Liver (tissue), 9 donors: ENCODE data around the gene FNBP1. TPM values are rescaled to one million over a fixed set of nuclear protein-coding genes. Genes with fewer than 3 reads are reported as not detected.

Experiments
- DNase-seq: peaks from one replicate; pipeline ENCODE4 v3.0.0-alpha.2; 2017; ENCODE audit warnings: low spot score
- H3K27ac ChIP-seq, 2 donors: one replicate each; pipeline ENCODE4 v1.7.0; 2013; ENCODE audit warnings: inconsistent platforms in 2 of 2, low read length in 2 of 2, control low read depth in 1 of 2, low read depth in 1 of 2, mild to moderate bottlenecking in 1 of 2
- H3K27me3 ChIP-seq, 4 donors: one replicate each; pipeline versions ENCODE4 v1.6.1 to v1.7.0; 2013; ENCODE audit warnings: low read length in 3 of 4, inconsistent platforms in 1 of 4, mild to moderate bottlenecking in 1 of 4, moderate library complexity in 1 of 4; ENCODE audit not compliant: control insufficient read depth in 4 of 4, insufficient read depth in 4 of 4
- H3K36me3 ChIP-seq, 4 donors: one replicate each; pipeline versions ENCODE4 v1.6.1 to v1.7.0; 2013; ENCODE audit warnings: low read length in 3 of 4, mild to moderate bottlenecking in 3 of 4, low read depth in 1 of 4, moderate library complexity in 1 of 4; ENCODE audit not compliant: control insufficient read depth in 4 of 4, insufficient read depth in 3 of 4
- H3K4me1 ChIP-seq, 4 donors: one replicate each; pipeline versions ENCODE4 v1.6.1 to v1.7.0; 2013; ENCODE audit warnings: low read length in 3 of 4, mild to moderate bottlenecking in 3 of 4, moderate library complexity in 1 of 4; ENCODE audit not compliant: control insufficient read depth in 4 of 4, insufficient read depth in 4 of 4
- H3K4me3 ChIP-seq, 3 donors: one replicate each; pipeline versions ENCODE4 v1.6.1 to v1.7.0; 2013; ENCODE audit warnings: low read length in 3 of 3, control low read depth in 1 of 3, low read depth in 1 of 3, mild to moderate bottlenecking in 1 of 3
- H3K9ac ChIP-seq, 2 donors: one replicate each; pipeline ENCODE4 v1.7.0; 2013; ENCODE audit warnings: low read length in 2 of 2, mild to moderate bottlenecking in 2 of 2, moderate library complexity in 2 of 2, control low read depth in 1 of 2, low read depth in 1 of 2
- H3K9me3 ChIP-seq, 4 donors: one replicate each; pipeline versions ENCODE4 v1.6.1 to v1.7.0; 2013; ENCODE audit warnings: low read length in 3 of 4; ENCODE audit not compliant: control insufficient read depth in 4 of 4
- ATF3 ChIP-seq: IDR thresholded peaks from 2 replicates; pipeline ENCODE4 v1.6.1; 2016; ENCODE audit warnings: antibody characterized with exemption
- CTCF ChIP-seq: fragments of 150-350 bp; IDR thresholded peaks from 2 replicates; pipeline ENCODE4 v1.5.1; 2017; ENCODE audit warnings: improper control_type of control experiment, low read depth, low read length; ENCODE audit not compliant: missing input control
- EGR1 ChIP-seq, 2 donors: IDR thresholded peaks; 2 replicates each; pipeline ENCODE4 v1.6.1; 2016 to 2018; ENCODE audit warnings: antibody characterized with exemption in 2 of 2, low read depth in 2 of 2
- FOXA1 ChIP-seq: IDR thresholded peaks from 2 replicates; pipeline ENCODE4 v1.6.1; 2016; ENCODE audit warnings: antibody characterized with exemption
- FOXA2 ChIP-seq: IDR thresholded peaks from 2 replicates; pipeline ENCODE4 v1.6.1; 2016; ENCODE audit warnings: antibody characterized with exemption
- GABPA ChIP-seq, 2 donors: IDR thresholded peaks in 1 of 2; conservative IDR thresholded peaks in 1 of 2; 2 replicates each; pipeline ENCODE4 v1.6.1; 2016; ENCODE audit warnings: antibody characterized with exemption in 2 of 2, mild to moderate bottlenecking in 1 of 2, moderate library complexity in 1 of 2
- HNF4A ChIP-seq, 2 donors: conservative IDR thresholded peaks; 2 replicates each; pipeline ENCODE4 v1.6.1; 2016; ENCODE audit warnings: antibody characterized with exemption in 2 of 2, mild to moderate bottlenecking in 2 of 2
- HNF4G ChIP-seq: IDR thresholded peaks from 2 replicates; pipeline ENCODE4 v1.6.1; 2016; ENCODE audit warnings: antibody characterized with exemption
- JUND ChIP-seq, 2 donors: IDR thresholded peaks; 2 replicates each; pipeline ENCODE4 v1.6.1; 2016; ENCODE audit warnings: antibody characterized with exemption in 2 of 2
- MAX ChIP-seq: IDR thresholded peaks from 2 replicates; pipeline ENCODE4 v1.6.1; 2016; ENCODE audit warnings: antibody characterized with exemption
- NR2F2 ChIP-seq: IDR thresholded peaks from 2 replicates; pipeline ENCODE4 v1.6.1; 2016; ENCODE audit warnings: antibody characterized with exemption
- RAD21 ChIP-seq, 2 donors: IDR thresholded peaks; 2 replicates each; pipeline ENCODE4 v1.6.1; 2016; ENCODE audit warnings: antibody characterized with exemption in 2 of 2, mild to moderate bottlenecking in 2 of 2
- REST ChIP-seq: IDR thresholded peaks from 2 replicates; pipeline ENCODE4 v1.6.1; 2016; ENCODE audit warnings: antibody characterized with exemption, mild to moderate bottlenecking
- RXRA ChIP-seq, 2 donors: IDR thresholded peaks; 2 replicates each; pipeline ENCODE4 v1.6.1; 2017 to 2018; ENCODE audit warnings: antibody characterized with exemption in 2 of 2, mild to moderate bottlenecking in 1 of 2
- SP1 ChIP-seq: IDR thresholded peaks from 2 replicates; pipeline ENCODE4 v1.6.1; 2018; ENCODE audit warnings: antibody characterized with exemption, mild to moderate bottlenecking
- TAF1 ChIP-seq: conservative IDR thresholded peaks from 2 replicates; pipeline ENCODE4 v1.6.1; 2016; ENCODE audit warnings: antibody characterized with exemption, mild to moderate bottlenecking
- YY1 ChIP-seq: IDR thresholded peaks from 2 replicates; pipeline ENCODE4 v1.6.1; 2016; ENCODE audit warnings: antibody characterized with exemption, mild to moderate bottlenecking
- ZBTB33 ChIP-seq: IDR thresholded peaks from 2 replicates; pipeline ENCODE4 v1.6.1; 2016; ENCODE audit warnings: antibody characterized with exemption
- WGBS: extraction: QIAGEN DNeasy Blood & Tissue Kit; methylation state at CpG from one replicate; pipeline ENCODE4 v1.1.7; 2013; 5-methylcytosine and 5-hydroxymethylcytosine counted together
- polyA plus RNA-seq, 2 donors: library from polyadenylated mRNA; stranded (reverse) in 1 of 2; unstranded in 1 of 2; fragments of 200-250 nt in 1 of 2; fragments of >200 nt in 1 of 2; fragmentation: Nextera tagmentation in 1 of 2; extraction: Ambion mirVana in 1 of 2; gene quantifications; one replicate each; pipeline versions ENCODE4 v1.2.1 to v1.2.3, GENCODE V29; 2013 to 2015
- total RNA-seq, 2 donors: library from RNA; depleted of rRNA; stranded (reverse); fragments of >200 nt; gene quantifications; one replicate each; pipeline ENCODE4 v1.2.3, GENCODE V29; 2014
- donor health status: healthy.
- donor health status: healthy.
- donor health status: healthy.
- donor health status: healthy.
- donor health status: healthy.

FNBP1 gene
- total and polyA plus RNA-seq, 4 donors: 6.6 to 15.6 (median 12.3) TPM

- DNase-seq: no peak
- 91% methylated on average over 19 of the region's 19 CpGs for WGBS
- no peak overlapping the region for H3K9ac ChIP-seq
- TF ChIP-seq GABPA (IDR thresholded peaks at IDR 0.05 in 1 of 2, conservative IDR thresholded peaks at IDR 0.05 in 1 of 2): no peak
- no peak for TF ChIP-seq FOXA2
- TF ChIP-seq ATF3: no peak
- TF ChIP-seq RXRA (IDR thresholded peaks at IDR 0.05): no peak
- no peak for TF ChIP-seq SP1
- TF ChIP-seq TAF1: no peak
- TF ChIP-seq YY1: no peak
- TF ChIP-seq HNF4G: no peak
- no peak for TF ChIP-seq REST
- no peak for TF ChIP-seq HNF4A (conservative IDR thresholded peaks at IDR 0.05)
- no peak for TF ChIP-seq EGR1 (IDR thresholded peaks at IDR 0.05; ENCODE audit: low read depth in 2 of 2)
- no peak for TF ChIP-seq JUND (IDR thresholded peaks at IDR 0.05)
- no peak for TF ChIP-seq ZBTB33
- no peak for TF ChIP-seq NR2F2
- no peak for TF ChIP-seq RAD21 (IDR thresholded peaks at IDR 0.05)
- TF ChIP-seq FOXA1: no peak
- no peak for TF ChIP-seq CTCF
- no peak for TF ChIP-seq MAX
- no peaks in the 10 kb centered on the region for H3K9me3 ChIP-seq
- H3K36me3 ChIP-seq: peaks cover 0 to 32% (median 6%) of the 10 kb centered on the region in 4 donors
- no peaks in the 10 kb centered on the region for H3K27me3 ChIP-seq
- H3K4me3 ChIP-seq: no peak overlapping the region
- H3K27ac ChIP-seq: no peak overlapping the region
- peaks cover 5 to 29% (median 19%) of the 10 kb centered on the region in 4 donors for H3K4me1 ChIP-seq
Measured at GRCh38 chr9:129881547-129882324, 161.3 kb downstream of the FNBP1 start.
